Right cardiac atrium (tissue), 5 donors: ENCODE measurements around the gene MARK3. TPM values are rescaled to one million over a fixed set of nuclear protein-coding genes. Genes with fewer than 3 reads are reported as not detected.
"Not testable (repeated sequence)": the region's sequence is repeated elsewhere in the genome, so short reads cannot be mapped to it uniquely, and the experiment has no call there.

Experiments used
- ATAC-seq, 2 donors: fragments of 200-7000 bp; cut with Tn5 transposase; one replicate each; pipeline versions ENCODE4 v1.8.0 to v1.9.1; 2020; ENCODE audit warnings: moderate library complexity in 2 of 2, mild to moderate bottlenecking in 1 of 2
- DNase-seq, 3 donors: peaks; one replicate each; pipeline ENCODE4 v3.0.0-alpha.2; 2020
- H3K27ac ChIP-seq: one replicate; pipeline ENCODE4 v1.5.1; 2013; ENCODE audit warnings: mild to moderate bottlenecking, low read length, control low read depth, moderate library complexity
- H3K27me3 ChIP-seq: one replicate; pipeline ENCODE4 v1.6.1; 2013; ENCODE audit not compliant: control insufficient read depth, insufficient read depth
- H3K4me1 ChIP-seq: one replicate; pipeline ENCODE4 v1.6.1; 2013; ENCODE audit warnings: low read length; ENCODE audit not compliant: control insufficient read depth, insufficient read depth
- H3K4me3 ChIP-seq: one replicate; pipeline ENCODE4 v1.5.1; 2013; ENCODE audit warnings: low read length, control low read depth
- H3K9me3 ChIP-seq: one replicate; pipeline ENCODE4 v1.6.1; 2013; ENCODE audit warnings: low read length; ENCODE audit not compliant: control insufficient read depth
- WGBS: extraction: QIAGEN DNeasy Blood & Tissue Kit; methylation state at CpG from one replicate; pipeline ENCODE4 v1.1.7; 2013; 5-methylcytosine and 5-hydroxymethylcytosine counted together
- intact Hi-C, 4 donors: fragments of 100-400 bp; cut with DNase I; formaldehyde crosslinking; loops; one replicate each; pipeline versions ENCODE4 v1.11.0 to v1.14.0; 2022 to 2023
- polyA plus RNA-seq: library from polyadenylated mRNA; stranded (reverse); fragments of 200-250 nt; gene quantifications from one replicate; pipeline ENCODE4 v1.2.3, GENCODE V29; 2013
- total RNA-seq, 4 donors: library from RNA; stranded (reverse); fragmentation: NEBNext Ultra II Directional; extraction: Animal tissue kit (Norgen Biotek cat#: 25700); gene quantifications; one replicate each; pipeline ENCODE4 v1.2.1, GENCODE V29; 2021
- donor health status: healthy with polysubstance abuse.
- donor health status: DM: no; HTN: yes; CAD: no.
- donor health status: DM: no; HTN: no; CAD: no.
- donor health status: DM: no; HTN: yes; CAD: no; lungs with severe emphysema.
- donor health status: DM: yes; HTN: yes; CAD: no.

Gene MARK3
- total and polyA plus RNA-seq, 5 donors, result 79.4 to 105 (median 92.9) TPM

- WGBS, result under 1% methylated on average over 74 of the region's 74 CpGs
- peak overlapping the region; percentile 79 for H3K4me3 ChIP-seq
- ATAC-seq, result no peak
- intact Hi-C loops, result no loop called here
- no peaks in the 10 kb centered on the region for H3K9me3 ChIP-seq
- H3K27me3 ChIP-seq, result no peaks in the 10 kb centered on the region
- H3K27ac ChIP-seq, result peak overlapping the region; percentile 38
- DNase-seq, result peak; percentile 43 to 83 (median 79)
- H3K4me1 ChIP-seq, result peaks cover 7% of the 10 kb centered on the region
Observed at GRCh38 chr14:103521951-103522563, 136.8 kb downstream of the MARK3 start.

GRCh38 chr14:103522649-103523574 lies 137.7 kb downstream of the MARK3 start, which contains the start of gene CKB:
Gene CKB (minus strand): TSS chr14:103522830. CDS start chr14:103522493, 337 bp downstream.
- peak; percentile 81 to 93 (median 90) for DNase-seq
- peak within 1 kb of the TSS; percentile 38 for H3K27ac ChIP-seq
- no peaks in the 10 kb centered on the region for H3K27me3 ChIP-seq
- no peaks in the 10 kb centered on the region for H3K9me3 ChIP-seq
- intact Hi-C loops, result no loop called here
- H3K4me3 ChIP-seq, result peak within 1 kb of the TSS; percentile 79
- 4% methylated on average over 107 of the region's 107 CpGs for WGBS
- ATAC-seq, result peak; percentile 14 to 19
- H3K4me1 ChIP-seq, result peaks cover 6% of the 10 kb centered on the region

- intact Hi-C loops, result no loop called here
- Histone ChIP-seq H3K27me3 (no peaks in the 10 kb centered on the region), H3K4me1 (peaks cover 3% of the 10 kb centered on the region), H3K4me3 (no peak overlapping the region), H3K27ac (no peak overlapping the region), H3K9me3 (no peaks in the 10 kb centered on the region)
- ATAC-seq (no peak), DNase-seq (peak in 1 of 3 donors; percentile 26)
- 47% methylated on average over 10 of the region's 10 CpGs for WGBS
Observed at GRCh38 chr14:103523575-103523954, 138.3 kb downstream of the MARK3 start.

GRCh38 chr14:103524002-103524935 lies 139.1 kb downstream of the MARK3 start:
- no peaks in the 10 kb centered on the region for H3K9me3 ChIP-seq
- H3K4me3 ChIP-seq, result no peak overlapping the region
- no peaks in the 10 kb centered on the region for H3K27me3 ChIP-seq
- H3K27ac ChIP-seq, result no peak overlapping the region
- peaks cover 3% of the 10 kb centered on the region for H3K4me1 ChIP-seq
- DNase-seq, result peak; percentile 20 to 60 (median 55)
- 79% methylated on average over 12 of the region's 12 CpGs for WGBS
- intact Hi-C loops, result no loop called here
- ATAC-seq, result no peak

GRCh38 chr14:103525430-103526246 lies 140.4 kb downstream of the MARK3 start:
- H3K9me3 ChIP-seq, H3K4me3 ChIP-seq, H3K4me1 ChIP-seq, ATAC-seq, intact Hi-C loops, H3K27ac ChIP-seq, H3K27me3 ChIP-seq: not testable (repeated sequence)
- DNase-seq, result peak in 2 of 3 donors; percentile 46 to 49
- 61% methylated on average over 17 of the region's 17 CpGs for WGBS

GRCh38 chr14:103526247-103526913 lies 141.2 kb downstream of the MARK3 start:
- no peak overlapping the region for H3K27ac ChIP-seq
- WGBS, result 70% methylated on average over 8 of the region's 8 CpGs
- intact Hi-C loops, result no loop called here
- H3K9me3 ChIP-seq, result no peaks in the 10 kb centered on the region
- H3K27me3 ChIP-seq, result no peaks in the 10 kb centered on the region
- H3K4me3 ChIP-seq, result no peak overlapping the region
- H3K4me1 ChIP-seq, result peaks cover 2% of the 10 kb centered on the region
- peak; percentile 15 to 60 (median 55) for DNase-seq
- ATAC-seq, result no peak

GRCh38 chr14:103526914-103527248 lies 141.7 kb downstream of the MARK3 start:
- intact Hi-C loops, result no loop called here

GRCh38 chr14:103527408-103528145 lies 142.4 kb downstream of the MARK3 start:
- no peaks in the 10 kb centered on the region for H3K27me3 ChIP-seq
- H3K27ac ChIP-seq, result peak overlapping the region; percentile 95
- ATAC-seq (no peak), DNase-seq (peak; percentile 11 to 59 (median 42))
- peaks cover 2% of the 10 kb centered on the region for H3K4me1 ChIP-seq
- no peaks in the 10 kb centered on the region for H3K9me3 ChIP-seq
- WGBS, result 78% methylated on average over 14 of the region's 14 CpGs
- no peak overlapping the region for H3K4me3 ChIP-seq
- intact Hi-C loops, result no loop called here

More at GRCh38 chr14:103526914-103527248, 141.7 kb downstream of the MARK3 start:
- H3K27ac ChIP-seq, result peak overlapping the region; percentile 95
- 60% methylated on average over 1 of the region's 1 CpG for WGBS
- H3K27me3 ChIP-seq, result no peaks in the 10 kb centered on the region
- no peak for DNase-seq
- no peak overlapping the region for H3K4me3 ChIP-seq
- H3K9me3 ChIP-seq, result no peaks in the 10 kb centered on the region
- no peak for ATAC-seq
- H3K4me1 ChIP-seq, result peaks cover 2% of the 10 kb centered on the region

GRCh38 chr14:103528146-103528586 lies 143.0 kb downstream of the MARK3 start:
- intact Hi-C loops, result no loop called here
- H3K9me3 ChIP-seq, result no peaks in the 10 kb centered on the region
- H3K4me3 ChIP-seq, result peak overlapping the region; percentile 83
- peaks cover 2% of the 10 kb centered on the region for H3K4me1 ChIP-seq
- no peaks in the 10 kb centered on the region for H3K27me3 ChIP-seq
- ATAC-seq (peak; percentile 17 to 48), DNase-seq (peak in 2 of 3 donors; percentile 18 to 65)
- peak overlapping the region; percentile 95 for H3K27ac ChIP-seq
- WGBS, result 27% methylated on average over 10 of the region's 10 CpGs
